RWPE1 (cell line): Measurements from ENCODE around the gene CAPN9.
"Not testable (repeated sequence)": the region's sequence is repeated elsewhere in the genome, so short reads cannot be mapped to it uniquely, and the experiment has no call there.

ENCODE experiments used
- CTCF ChIA-PET: fragments of 350-600 bp; sonication (Branson Sonifier 250); formaldehyde crosslinking; extraction: SDS; loops from one replicate; lab custom pipeline; 2021; lab: Yijun Ruan, JAX
- POLR2A ChIA-PET: fragments of 400-600 bp; formaldehyde crosslinking; extraction: SDS; loops from one replicate; lab custom pipeline; 2020; ENCODE audit warnings: antibody characterized with exemption; ENCODE audit not compliant: low non-redundant PET; lab: Yijun Ruan, JAX
- DNase-seq: peaks from one replicate; pipeline ENCODE4 v3.0.0; 2012; ENCODE audit warnings: low spot score
- H3K27ac ChIP-seq: fragments of 450-650 bp; 2 replicates; pipeline ENCODE4 v1.5.1; 2017
- CTCF ChIP-seq: fragments of 450-650 bp; conservative IDR thresholded peaks from 2 replicates; pipeline ENCODE4 v1.5.1; 2017; ENCODE audit warnings: low read depth, mild to moderate bottlenecking

CAPN9 gene

GRCh38 chr1:230715510-230715909, 31.7 kb upstream of the CAPN9 start:
- CTCF ChIA-PET: interaction anchor here (0.7 kb wide), 1 partner anchor 33 kb away, joined by 3 read pairs; no protein-coding TSS in a partner anchor
- no peak overlapping the region for H3K27ac ChIP-seq
- POLR2A ChIA-PET: no interaction called here
- DNase-seq: no peak
- TF ChIP-seq CTCF: no peak

DNA sequence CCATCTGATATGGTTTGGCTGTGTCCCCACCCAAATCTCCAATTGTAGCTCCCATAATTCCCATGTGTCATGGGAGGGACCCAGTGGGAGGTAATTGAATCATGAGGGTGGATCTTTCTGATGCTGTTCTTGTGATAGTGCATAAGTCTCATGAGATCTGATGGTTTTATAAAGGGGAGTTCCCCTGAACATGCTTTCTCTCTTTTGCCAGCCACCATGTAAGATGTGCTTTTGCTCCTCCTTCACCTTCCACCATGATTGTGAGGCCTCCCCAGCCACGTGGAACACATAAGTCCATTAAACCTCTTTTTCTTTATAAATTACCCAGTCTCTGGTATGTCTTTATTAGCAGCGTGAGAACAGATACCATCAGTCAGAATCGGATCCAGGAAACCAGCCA, 30.7 kb upstream of the CAPN9 start:
- POLR2A ChIA-PET, H3K27ac ChIP-seq, DNase-seq, CTCF ChIA-PET: not testable (repeated sequence)

DNA sequence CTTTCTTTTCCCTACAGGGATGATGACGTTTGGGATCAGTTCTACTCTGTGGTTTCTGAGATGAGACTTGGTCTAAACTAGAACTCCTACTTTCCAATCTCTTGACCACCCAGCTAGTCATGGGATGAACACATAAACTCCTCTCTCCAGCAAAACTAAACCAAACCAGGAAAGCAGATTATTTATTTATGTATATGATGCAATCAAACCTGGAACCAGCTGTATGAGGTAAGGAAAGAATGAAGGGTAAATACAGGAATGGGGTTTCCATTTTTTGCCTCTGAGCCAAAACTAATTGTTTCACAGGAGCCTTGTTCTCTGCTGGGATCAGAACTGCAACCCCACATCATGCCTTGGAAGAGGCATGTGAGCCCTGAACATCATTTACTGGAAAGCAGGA, 29.9 kb upstream of the CAPN9 start:
- no peak overlapping the region for H3K27ac ChIP-seq
- DNase-seq: no peak
- ChIA-PET POLR2A (no interaction called here), CTCF (no interaction called here)
- TF ChIP-seq CTCF: no peak

DNA sequence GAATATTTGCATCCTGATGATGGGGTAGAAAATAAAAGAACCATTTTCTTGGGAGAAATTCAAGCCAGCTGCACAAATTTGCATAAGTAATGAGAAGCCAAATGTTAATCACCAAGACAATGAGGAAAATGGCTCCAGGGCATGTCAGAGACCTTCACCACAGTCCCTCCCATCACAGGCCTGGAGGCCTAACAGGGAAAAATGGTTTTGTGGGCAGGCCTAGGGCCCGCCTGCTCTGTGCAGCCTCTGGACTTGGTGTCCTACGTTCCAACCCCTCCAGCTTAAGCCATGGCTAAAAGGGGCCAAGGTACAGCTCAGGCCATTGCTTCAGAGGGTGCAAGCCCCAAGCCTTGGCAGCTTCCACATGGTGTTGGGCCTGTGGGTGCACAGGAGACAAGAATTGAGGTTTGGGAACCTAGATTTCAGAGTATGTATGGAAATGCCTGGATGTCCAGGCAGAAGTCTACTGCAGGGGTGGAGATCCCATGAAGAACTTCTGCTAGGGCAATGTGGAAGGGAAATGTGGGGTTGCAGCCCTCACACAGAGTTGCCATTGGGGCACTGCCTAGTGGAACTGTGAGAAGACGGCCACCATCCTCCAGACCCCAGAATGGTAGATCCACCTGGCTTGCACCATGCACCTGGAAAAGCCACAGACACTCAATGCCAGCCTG, 25.2 kb upstream of the CAPN9 start:
- POLR2A ChIA-PET, CTCF ChIA-PET, DNase-seq, H3K27ac ChIP-seq: not testable (repeated sequence)

- CTCF ChIA-PET: no interaction called here
- DNase-seq: no peak
These were observed 21.8 kb upstream of the CAPN9 start for GRCh38 chr1:230725256-230726012.

DNA sequence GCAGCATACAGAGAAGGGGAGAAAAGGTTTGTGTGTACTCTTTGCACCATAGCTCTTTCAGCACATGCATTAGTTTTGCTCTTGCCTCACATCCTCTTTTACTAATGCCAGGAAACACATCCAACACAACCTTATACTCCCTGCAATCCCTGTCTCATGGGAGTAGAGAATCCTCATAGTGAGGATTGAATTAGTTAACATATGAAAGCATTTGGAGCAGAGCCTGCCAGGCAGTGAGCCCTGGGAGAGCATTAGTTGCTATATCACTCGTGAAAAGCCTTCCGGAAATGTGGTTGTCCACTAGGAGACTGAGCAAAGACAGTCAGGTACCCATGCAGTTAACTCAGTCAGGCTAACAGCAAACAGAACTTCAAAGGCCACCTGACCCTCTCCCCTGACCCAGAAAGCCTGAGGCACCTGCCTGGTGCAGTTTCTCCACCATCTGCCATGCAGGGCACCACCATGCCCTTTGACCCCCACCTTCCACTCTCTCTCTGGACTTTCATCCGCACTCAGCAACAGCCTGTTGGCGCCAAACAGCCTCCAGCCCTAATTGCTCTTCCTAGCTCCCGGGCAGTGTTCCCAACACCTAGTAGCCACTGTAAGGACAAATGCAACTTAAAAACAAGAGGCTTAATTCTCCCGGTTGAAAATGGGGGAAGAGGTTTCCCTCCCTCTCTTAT, 18.3 kb upstream of the CAPN9 start:
- no peak for DNase-seq
- POLR2A ChIA-PET: no interaction called here
- TF ChIP-seq CTCF: no peak
- CTCF ChIA-PET: no interaction called here
- no peak overlapping the region for H3K27ac ChIP-seq

More at GRCh38 chr1:230725256-230726012, 21.8 kb upstream of the CAPN9 start:
- POLR2A ChIA-PET: no interaction called here
- H3K27ac ChIP-seq: no peak overlapping the region
- no peak for TF ChIP-seq CTCF

- DNase-seq: no peak
- no peak overlapping the region for H3K27ac ChIP-seq
- ChIA-PET POLR2A (no interaction called here), CTCF (no interaction called here)
- no peak for TF ChIP-seq CTCF
These were observed 16.2 kb upstream of the CAPN9 start for GRCh38 chr1:230730977-230731376.
